ENCODE measurements around the gene TMPRSS11A. TPM values are rescaled to one million over a fixed set of nuclear protein-coding genes. Genes with fewer than 3 reads are reported as not detected.

TMPRSS11A gene
- polyA plus RNA-seq, 1 donor (not counting 4 experiments of a cell fraction or from before 2014, with no cell fraction given): 0.03 TPM

- Histone ChIP-seq H2AFZ (ENCODE audit: control insufficient read depth, low read length) (no peak overlapping the region), H3K27me3 (ENCODE audit: control insufficient read depth, extremely low read depth, insufficient read depth, low read length) (no peaks in the 10 kb centered on the region), H4K20me1 (ENCODE audit: control insufficient read depth, extremely low read depth, insufficient read depth, low read length) (no peaks in the 10 kb centered on the region), H3K4me1 (ENCODE audit: control insufficient read depth, extremely low read depth, insufficient read depth, low read length) (peaks cover 22% of the 10 kb centered on the region), H3K9ac (ENCODE audit: control insufficient read depth, extremely low read depth, insufficient read depth, low read length) (no peak overlapping the region), H3K36me3 (ENCODE audit: control insufficient read depth in 2 of 2, extremely low read depth in 1 of 2, insufficient read depth in 2 of 2, low read length in 2 of 2) (no peaks in the 10 kb centered on the region), H3K79me2 (ENCODE audit: control insufficient read depth, insufficient read depth, low read length) (no peaks in the 10 kb centered on the region), H3K9me3 (ENCODE audit: control insufficient read depth, low read depth, low read length) (no peaks in the 10 kb centered on the region), H3K9me1 (ENCODE audit: control insufficient read depth, extremely low read depth, insufficient read depth, low read length) (no peaks in the 10 kb centered on the region), H3K4me3 (ENCODE audit: control insufficient read depth in 2 of 3, extremely low read depth in 1 of 3, insufficient read depth in 2 of 3, low read depth in 1 of 3, low read length in 3 of 3) (no peak overlapping the region), H3K27ac (ENCODE audit: control insufficient read depth, insufficient read depth, low read length) (no peak overlapping the region), H3K4me2 (ENCODE audit: control insufficient read depth, extremely low read depth, insufficient read depth, low read depth, low read length) (no peak overlapping the region)
- FAIRE-seq: no peak
- no peak for TF ChIP-seq EZH2 (IDR thresholded peaks at IDR 0.05; ENCODE audit: low read length)
- TF ChIP-seq CTCF (optimal IDR thresholded peaks at IDR 0.05 in 1 of 3, IDR thresholded peaks at IDR 0.05 in 1 of 3, conservative IDR thresholded peaks at IDR 0.05 in 1 of 3; ENCODE audit: extremely low read depth in 1 of 3, insufficient read depth in 2 of 3, low read length in 3 of 3): no peak
- dilution Hi-C loops (cut with MboI; ENCODE audit: extremely low pct_ligation_motif_present, low sequenced_read_pairs): no loop called here
- DNase-seq (ENCODE audit: low read depth, low spot score): no peak
These were observed 86.2 kb downstream of the TMPRSS11A start for GRCh38 chr4:67877086-67877485.

DNA sequence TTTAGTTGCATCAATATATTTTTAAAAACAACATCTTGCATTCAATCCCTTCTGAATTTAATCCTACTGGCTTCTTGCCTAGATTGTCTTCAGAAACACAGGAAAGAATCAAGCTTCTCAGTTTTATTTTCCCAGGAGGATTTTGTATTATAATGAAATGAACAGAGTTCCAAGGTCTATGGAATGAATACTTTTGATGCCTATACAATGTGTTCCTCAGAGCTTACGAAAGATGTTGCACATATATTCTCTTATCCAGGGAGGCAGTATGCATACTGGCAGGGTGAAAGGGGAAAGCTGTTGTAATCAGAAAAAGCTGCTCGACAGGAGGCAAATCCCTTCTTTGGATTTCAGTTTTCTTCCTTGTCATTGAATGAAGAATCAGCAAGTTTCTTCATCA, 88.3 kb downstream of the TMPRSS11A start:
- FAIRE-seq (no peak), DNase-seq (ENCODE audit: low read depth, low spot score) (no peak)
- Histone ChIP-seq H3K9me1 (ENCODE audit: control insufficient read depth, extremely low read depth, insufficient read depth, low read length) (no peaks in the 10 kb centered on the region), H3K36me3 (ENCODE audit: control insufficient read depth in 2 of 2, extremely low read depth in 1 of 2, insufficient read depth in 2 of 2, low read length in 2 of 2) (no peaks in the 10 kb centered on the region), H3K4me2 (ENCODE audit: control insufficient read depth, extremely low read depth, insufficient read depth, low read depth, low read length) (no peak overlapping the region), H3K27ac (ENCODE audit: control insufficient read depth, insufficient read depth, low read length) (no peak overlapping the region), H3K27me3 (ENCODE audit: control insufficient read depth, extremely low read depth, insufficient read depth, low read length) (no peaks in the 10 kb centered on the region), H3K4me1 (ENCODE audit: control insufficient read depth, extremely low read depth, insufficient read depth, low read length) (peaks cover 12% of the 10 kb centered on the region), H3K9me3 (ENCODE audit: control insufficient read depth, low read depth, low read length) (no peaks in the 10 kb centered on the region), H4K20me1 (ENCODE audit: control insufficient read depth, extremely low read depth, insufficient read depth, low read length) (no peaks in the 10 kb centered on the region), H3K4me3 (ENCODE audit: control insufficient read depth in 2 of 3, extremely low read depth in 1 of 3, insufficient read depth in 2 of 3, low read depth in 1 of 3, low read length in 3 of 3) (no peak overlapping the region), H2AFZ (ENCODE audit: control insufficient read depth, low read length) (no peak overlapping the region), H3K9ac (ENCODE audit: control insufficient read depth, extremely low read depth, insufficient read depth, low read length) (no peak overlapping the region), H3K79me2 (ENCODE audit: control insufficient read depth, insufficient read depth, low read length) (no peaks in the 10 kb centered on the region)
- dilution Hi-C loops (cut with MboI; ENCODE audit: extremely low pct_ligation_motif_present, low sequenced_read_pairs): no loop called here
- TF ChIP-seq CTCF (optimal IDR thresholded peaks at IDR 0.05 in 1 of 3, IDR thresholded peaks at IDR 0.05 in 1 of 3, conservative IDR thresholded peaks at IDR 0.05 in 1 of 3; ENCODE audit: extremely low read depth in 1 of 3, insufficient read depth in 2 of 3, low read length in 3 of 3) (no peak), EZH2 (IDR thresholded peaks at IDR 0.05; ENCODE audit: low read length) (no peak)

Data from keratinocyte (primary cell).